ENCODE data around the gene IL17C.

Gene IL17C

DNA sequence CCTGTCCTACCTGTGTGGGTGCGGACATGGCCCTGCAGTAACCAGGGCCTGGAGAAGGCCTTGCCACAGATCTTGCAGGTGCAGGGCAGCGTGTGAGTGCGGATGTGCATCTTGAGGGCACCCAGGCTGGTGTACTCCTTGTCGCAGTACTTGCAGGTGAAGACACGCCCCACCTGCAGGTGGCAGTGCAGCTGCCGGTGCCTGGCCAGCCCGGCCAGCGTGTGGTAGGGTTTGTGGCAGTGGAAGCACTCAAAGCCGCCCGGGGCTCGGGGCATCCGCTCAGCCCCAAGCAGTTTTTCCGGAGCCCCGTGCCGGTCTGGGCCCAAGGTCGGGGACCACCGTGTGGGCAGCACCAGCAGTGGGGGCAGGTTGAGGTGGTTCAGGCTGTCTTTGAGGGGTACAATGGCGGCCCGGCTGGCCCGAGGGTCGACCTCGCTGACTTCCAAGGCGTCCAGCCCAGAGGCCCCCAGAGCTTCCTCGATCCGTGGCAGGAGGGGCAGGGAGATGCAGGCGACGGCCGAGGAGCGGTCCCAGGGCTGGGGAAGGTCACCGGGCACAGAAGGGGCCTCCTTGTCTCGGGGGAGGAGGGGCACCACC lies 42.8 kb downstream of the IL17C start:
- peak; percentile 83 to 90 for DNase-seq (ENCODE audit: low read depth in 1 of 2, low spot score in 1 of 2)
- in situ Hi-C loops (cut with HindIII; ENCODE audit: low pct_unique_long_range_greater_than_20kb, low sequenced_read_pairs): no loop called here
- TF ChIP-seq JUND (IDR thresholded peaks at IDR 0.05; ENCODE audit: low read depth): no peak

DNA sequence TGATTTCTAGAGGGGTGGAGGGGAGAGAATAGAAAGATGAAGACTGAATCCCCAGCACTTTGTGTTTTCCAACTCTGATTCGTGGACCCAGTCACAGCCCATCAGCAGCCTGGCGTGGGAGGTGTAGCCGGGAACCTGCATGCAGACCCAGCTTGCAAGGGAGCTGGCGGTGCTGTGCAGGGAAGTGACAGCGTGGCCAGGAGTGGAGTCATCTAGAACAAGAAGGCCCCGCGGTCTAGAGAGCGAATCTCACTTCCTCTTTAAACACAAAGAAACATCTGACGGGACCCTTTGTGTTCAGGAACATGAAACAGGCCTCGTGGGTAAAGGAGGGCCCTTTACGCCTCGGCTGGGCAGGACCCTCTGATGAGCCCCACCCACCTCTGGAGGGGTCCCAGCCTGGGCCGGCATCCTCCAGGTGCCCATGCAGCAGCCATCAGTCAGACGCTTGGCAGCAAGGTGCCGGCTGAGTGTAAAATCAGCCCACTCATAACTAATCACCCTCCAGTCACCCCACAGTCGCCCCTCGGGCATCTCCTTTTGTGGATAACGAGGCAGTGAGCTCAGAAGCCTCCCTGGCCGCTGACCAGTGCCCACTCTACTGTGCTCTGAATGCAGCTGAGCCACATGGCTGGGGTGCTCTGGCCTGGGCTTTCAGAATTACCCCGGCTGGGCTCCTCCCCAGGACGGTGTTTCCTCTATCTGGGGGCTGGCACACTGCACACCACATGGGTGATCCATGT lies 43.5 kb downstream of the IL17C start:
- DNase-seq (ENCODE audit: low read depth in 1 of 2, low spot score in 1 of 2): no peak
- TF ChIP-seq JUND (IDR thresholded peaks at IDR 0.05; ENCODE audit: low read depth): no peak
- in situ Hi-C loops (cut with HindIII; ENCODE audit: low pct_unique_long_range_greater_than_20kb, low sequenced_read_pairs): no loop called here

DNA sequence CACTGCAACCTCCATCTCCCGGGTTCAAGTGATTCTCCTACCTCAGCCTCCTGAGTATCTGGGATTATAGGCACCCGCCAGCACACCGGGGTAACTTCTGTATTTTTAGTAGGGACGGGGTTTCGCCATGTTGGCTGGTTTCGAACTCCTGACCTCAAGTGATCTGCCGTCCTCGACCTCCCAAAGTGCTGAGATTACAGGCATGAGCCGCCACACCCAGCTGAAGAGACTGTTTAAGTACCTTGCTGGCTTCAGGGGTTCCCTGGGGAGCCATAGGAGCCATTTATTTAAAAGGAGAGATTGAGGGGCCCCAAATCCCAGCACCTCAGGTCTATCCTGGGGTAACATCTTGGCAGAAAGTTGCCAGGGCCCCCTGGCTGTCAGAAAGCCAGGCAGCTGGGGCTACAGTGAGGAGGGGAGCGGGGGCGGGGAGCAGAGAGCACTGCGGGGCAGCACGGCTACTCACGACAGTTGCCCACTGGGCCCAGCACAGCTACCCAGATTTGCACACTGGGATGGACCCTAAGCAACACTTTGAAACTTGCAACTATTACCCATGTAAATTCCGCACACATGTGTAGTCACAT lies 46.3 kb downstream of the IL17C start:
- DNase-seq (ENCODE audit: low read depth in 1 of 2, low spot score in 1 of 2): no peak
- in situ Hi-C loops (cut with HindIII; ENCODE audit: low pct_unique_long_range_greater_than_20kb, low sequenced_read_pairs): no loop called here
- TF ChIP-seq JUND (IDR thresholded peaks at IDR 0.05; ENCODE audit: low read depth): no peak

DNA sequence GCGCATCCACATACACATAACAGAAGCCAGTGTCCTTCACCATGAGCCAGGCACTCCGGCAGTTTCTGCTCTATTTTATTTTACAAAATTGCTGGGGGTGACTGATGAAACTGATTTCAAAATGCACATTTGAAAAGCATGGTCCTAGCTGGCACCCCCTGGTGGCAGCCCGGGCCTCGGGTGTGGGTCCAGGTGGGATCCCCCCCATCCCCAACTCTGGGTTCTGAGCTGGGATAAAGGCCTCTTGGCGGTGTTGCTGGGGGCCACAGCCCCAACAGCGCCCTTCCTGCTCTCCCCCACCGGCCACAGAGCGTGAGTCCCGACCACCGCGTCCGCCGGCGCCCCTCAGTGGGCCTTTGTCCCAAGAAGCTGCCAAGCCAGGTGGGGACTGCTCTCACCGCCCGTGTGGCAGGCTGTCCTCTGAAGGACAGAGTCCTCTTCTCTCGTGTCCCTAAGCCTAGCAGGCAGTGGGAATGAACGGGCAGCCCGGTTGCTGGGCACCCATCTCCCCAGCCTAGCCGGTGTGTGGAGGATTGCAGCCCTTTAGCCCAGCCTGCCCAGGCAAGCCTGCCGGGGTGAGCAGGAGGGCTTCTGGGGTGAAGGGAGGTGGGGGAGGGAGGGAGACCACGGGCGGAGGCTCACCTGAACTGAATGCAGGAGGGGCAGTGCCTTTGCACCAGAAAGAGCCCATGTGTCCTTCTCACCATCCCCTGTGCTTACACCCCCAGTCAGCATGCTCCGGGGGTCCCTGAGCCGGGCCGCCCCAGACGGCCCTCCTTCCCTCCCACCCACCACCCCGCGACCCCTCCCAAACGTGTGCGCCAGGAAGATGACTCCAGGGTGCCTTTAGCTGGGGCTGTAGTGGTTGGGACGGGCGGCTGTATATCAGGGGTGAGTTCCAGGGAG lies 47.0 kb downstream of the IL17C start:
- peak in 1 of 2 experiments; percentile 31 for DNase-seq (ENCODE audit: low read depth in 1 of 2, low spot score in 1 of 2)
- in situ Hi-C loops (cut with HindIII; ENCODE audit: low pct_unique_long_range_greater_than_20kb, low sequenced_read_pairs): no loop called here
- no peak for TF ChIP-seq JUND (IDR thresholded peaks at IDR 0.05; ENCODE audit: low read depth)

DNA sequence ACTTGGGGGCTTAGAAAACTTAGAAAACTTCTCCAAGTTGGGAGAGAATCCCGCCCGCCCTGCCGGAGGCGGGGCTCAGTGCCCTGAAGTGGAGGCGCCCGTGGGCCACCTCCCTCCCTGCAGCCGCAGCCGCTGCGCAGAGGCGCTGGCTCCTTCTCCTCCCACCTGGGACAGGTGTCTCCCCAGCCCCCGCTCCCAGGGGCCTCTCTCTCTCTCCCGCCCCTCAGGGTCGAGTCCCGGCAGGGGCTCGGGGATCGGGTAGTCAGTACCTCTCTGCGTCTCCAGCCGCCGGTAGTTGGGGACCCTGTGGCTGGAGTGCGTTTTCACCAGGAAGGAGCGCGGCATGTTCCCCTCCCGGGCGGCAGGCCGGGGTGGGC lies 47.7 kb downstream of the IL17C start:
- TF ChIP-seq JUND (IDR thresholded peaks at IDR 0.05; ENCODE audit: low read depth): no peak
- in situ Hi-C loops (cut with HindIII; ENCODE audit: low pct_unique_long_range_greater_than_20kb, low sequenced_read_pairs): no loop called here
- peak; percentile 80 to 84 for DNase-seq (ENCODE audit: low read depth in 1 of 2, low spot score in 1 of 2)

DNA sequence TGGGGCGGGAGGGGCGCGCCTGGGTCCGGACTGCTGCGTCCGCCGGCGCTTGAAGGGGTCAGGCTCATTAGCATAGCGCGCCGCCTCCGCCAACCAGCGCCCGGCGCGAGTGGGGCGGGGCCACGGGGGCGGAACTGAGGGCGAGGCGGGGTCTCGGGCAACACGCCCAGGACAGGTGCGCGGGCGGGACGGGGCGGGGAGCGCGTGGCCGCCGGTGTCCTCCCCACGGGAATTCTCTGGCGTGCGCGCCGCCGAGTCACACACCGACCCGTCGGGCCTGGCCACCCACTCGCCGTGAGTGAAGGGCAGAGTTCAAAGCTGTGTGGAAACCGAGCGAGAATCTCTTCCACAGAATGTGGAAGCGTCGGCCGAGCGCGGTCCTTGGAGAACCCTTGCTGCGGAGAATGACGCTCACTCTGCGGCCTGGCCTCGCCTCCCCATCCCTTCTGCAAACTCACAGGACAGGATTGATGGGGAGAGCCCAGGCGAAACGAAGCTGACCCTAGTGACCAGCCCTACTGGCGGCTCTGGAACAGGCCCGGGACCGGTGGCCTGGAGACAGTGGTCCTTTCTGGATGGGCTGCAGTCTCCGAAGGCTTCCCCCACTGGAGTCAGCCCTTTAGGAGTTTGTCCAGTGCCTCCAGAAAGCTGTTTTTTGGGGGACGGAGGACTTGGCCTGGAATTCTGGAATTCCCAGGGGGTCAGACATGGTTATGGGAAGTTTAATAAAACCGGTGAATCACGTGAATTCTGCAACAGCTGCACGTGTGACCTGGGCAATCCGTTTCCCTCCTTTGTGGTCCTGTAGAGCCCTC lies 48.3 kb downstream of the IL17C start, which contains the start of gene SNAI3:
SNAI3 (minus strand) TSS at position 69 of the 815 bp plus-strand sequence. CDS start 101 bp downstream, outside the sequence.
- in situ Hi-C loops (cut with HindIII; ENCODE audit: low pct_unique_long_range_greater_than_20kb, low sequenced_read_pairs): no loop called here
- TF ChIP-seq JUND (IDR thresholded peaks at IDR 0.05; ENCODE audit: low read depth): no peak
- peak; percentile 96 to 97 for DNase-seq (ENCODE audit: low read depth in 1 of 2, low spot score in 1 of 2)

DNA sequence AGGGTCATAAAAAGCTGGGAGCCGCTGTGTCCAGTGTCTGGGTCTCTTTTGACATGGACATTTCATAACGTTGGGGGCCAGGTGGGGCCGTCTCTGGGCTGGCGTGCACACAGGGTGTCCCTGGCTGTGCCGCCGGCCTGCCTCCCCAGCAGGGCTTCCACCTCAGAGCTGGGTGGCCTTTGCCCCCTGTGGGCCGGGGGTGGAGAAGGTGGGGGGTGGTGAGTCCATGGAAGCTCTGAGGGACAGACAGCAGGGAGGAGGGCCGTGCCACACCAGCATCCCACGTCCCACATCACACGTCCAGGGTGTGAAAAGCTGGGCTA lies 48.8 kb downstream of the IL17C start:
- TF ChIP-seq JUND (IDR thresholded peaks at IDR 0.05; ENCODE audit: low read depth): no peak

DNA sequence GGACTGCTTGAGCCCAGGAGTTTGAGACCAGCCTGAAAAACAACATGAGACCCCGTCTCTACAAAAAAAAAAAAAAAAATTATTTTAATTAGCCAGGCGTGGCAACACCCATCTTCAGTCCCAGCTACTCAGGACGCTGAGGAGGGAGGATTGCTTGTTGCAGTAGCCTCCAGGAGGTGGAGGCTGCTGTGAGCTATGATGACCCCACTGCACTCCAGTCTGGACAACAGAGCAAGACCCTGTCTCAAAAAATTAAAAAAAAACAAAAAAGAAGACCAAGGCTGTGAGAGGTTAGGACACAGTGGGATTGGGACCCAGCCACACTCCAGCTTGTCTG lies 49.3 kb downstream of the IL17C start:
- no peak for DNase-seq (ENCODE audit: low read depth in 1 of 2, low spot score in 1 of 2)
- no peak for TF ChIP-seq JUND (IDR thresholded peaks at IDR 0.05; ENCODE audit: low read depth)
- in situ Hi-C loops (cut with HindIII; ENCODE audit: low pct_unique_long_range_greater_than_20kb, low sequenced_read_pairs): no loop called here

More for the DNA sequence above, 48.8 kb downstream of the IL17C start:
- in situ Hi-C loops (cut with HindIII; ENCODE audit: low pct_unique_long_range_greater_than_20kb, low sequenced_read_pairs): no loop called here
- no peak for DNase-seq (ENCODE audit: low read depth in 1 of 2, low spot score in 1 of 2)

DNA sequence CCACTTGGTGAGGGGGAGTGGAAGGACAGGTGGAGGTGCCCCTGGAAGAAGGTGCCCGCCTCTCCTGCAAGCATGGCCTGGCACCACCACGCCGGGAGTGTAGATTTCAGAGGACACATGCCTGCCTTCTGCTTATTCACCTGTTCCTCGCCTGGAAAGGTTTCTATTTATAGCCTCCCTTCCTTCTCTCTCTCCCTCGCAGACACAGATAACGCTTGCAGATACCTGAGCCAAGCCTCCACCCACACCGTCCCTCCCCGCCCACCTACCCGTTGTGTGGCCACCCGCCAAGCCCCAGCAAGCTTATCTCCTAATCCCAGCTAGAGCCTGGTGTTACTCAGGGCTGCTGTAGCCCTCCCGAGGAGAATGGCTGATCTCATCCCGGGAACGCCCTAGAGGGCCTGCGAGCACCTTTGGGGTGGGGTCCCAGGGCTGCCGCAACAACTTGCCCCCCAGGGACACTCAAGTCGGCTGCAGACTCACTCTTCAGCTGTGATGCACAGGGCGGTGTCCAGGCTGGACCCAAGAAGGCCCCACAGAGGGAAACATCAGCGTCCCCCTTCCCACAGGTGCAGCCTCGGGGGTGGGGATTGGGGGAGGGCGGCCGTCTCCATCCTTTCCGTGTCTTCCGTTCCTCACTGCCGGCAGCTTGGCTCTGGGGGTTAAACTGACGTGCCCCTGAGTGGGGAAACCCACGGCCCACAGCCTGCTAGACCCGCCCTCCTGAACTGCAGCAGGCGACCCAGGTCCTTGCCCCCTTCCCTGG lies 49.8 kb downstream of the IL17C start:
- no peak for DNase-seq (ENCODE audit: low read depth in 1 of 2, low spot score in 1 of 2)
- TF ChIP-seq JUND (IDR thresholded peaks at IDR 0.05; ENCODE audit: low read depth): no peak
- in situ Hi-C loops (cut with HindIII; ENCODE audit: low pct_unique_long_range_greater_than_20kb, low sequenced_read_pairs): no loop called here

Data from T47D (cell line).